GM21381 (cell line): ENCODE results near the gene DAGLA.
"Not testable (repeated sequence)": the region's sequence is repeated elsewhere in the genome, so short reads cannot be mapped to it uniquely, and the experiment has no call there.

Source experiments
- ATAC-seq: cut with Tn5 transposase; IDR thresholded peaks from one replicate; pipeline ENCODE4 v1.9.1; 2021; ENCODE audit warnings: mild to moderate bottlenecking, moderate library complexity; ENCODE audit not compliant: unreplicated experiment

Gene DAGLA

DNA sequence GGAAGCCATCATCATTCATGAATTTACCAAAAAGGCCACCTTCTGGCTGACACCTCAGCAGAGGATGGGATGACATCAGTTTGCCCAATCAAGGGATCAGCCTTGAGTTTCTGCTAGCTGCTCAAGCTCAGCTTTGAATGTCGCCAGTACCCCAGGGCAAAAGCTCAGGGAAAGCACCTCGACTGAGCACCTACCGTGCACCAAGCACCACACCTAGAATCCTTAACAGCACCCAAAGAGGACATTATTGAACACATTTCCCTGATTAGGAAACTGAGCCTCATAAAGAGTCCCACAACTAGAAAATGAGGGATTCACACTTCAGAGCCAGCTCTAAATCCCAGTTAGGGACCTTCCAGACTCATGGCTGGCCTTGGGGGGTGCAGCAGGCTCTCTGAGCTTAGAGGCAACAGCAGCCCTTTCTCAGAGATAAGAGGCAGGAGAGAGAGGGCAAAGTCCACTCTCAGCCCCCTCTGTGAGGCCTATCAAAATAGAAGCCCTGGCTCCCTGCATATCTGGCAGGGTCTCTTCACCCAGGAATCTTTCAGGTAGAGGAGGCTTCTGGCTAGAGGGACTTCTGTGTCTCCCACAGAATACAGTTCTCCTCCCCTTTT is 13.4 kb upstream of the DAGLA start:
- no peak for ATAC-seq

DNA sequence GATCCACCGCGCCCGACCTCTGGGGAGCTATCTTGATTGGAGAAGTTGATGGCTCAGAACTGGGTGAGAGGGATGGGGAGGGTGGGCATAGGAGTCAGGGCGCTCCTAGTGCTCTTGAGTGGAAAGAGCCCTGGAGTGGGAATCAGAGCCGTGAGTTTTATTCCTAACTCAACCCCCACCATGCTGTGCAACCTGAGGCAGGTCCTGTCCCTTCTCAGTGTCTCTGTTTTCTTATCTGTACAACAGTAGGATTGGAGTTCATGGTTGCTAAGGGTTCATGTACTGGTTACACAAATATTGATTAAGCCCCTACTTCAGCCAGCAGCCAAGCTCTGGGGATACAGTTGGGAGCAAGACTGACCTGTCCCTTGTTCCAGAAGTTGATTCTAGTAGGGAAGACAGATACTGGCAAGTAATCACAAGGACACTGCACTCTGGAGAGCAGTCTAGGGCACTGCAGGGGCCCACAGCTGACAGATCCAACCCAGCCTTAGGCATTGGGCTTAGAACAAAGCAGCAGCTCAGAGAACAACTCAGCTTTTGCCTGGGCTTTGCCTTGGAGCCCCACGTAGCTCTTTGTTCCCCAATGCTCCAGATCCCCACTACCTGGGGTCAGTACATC is 12.4 kb upstream of the DAGLA start:
- no peak for ATAC-seq

DNA sequence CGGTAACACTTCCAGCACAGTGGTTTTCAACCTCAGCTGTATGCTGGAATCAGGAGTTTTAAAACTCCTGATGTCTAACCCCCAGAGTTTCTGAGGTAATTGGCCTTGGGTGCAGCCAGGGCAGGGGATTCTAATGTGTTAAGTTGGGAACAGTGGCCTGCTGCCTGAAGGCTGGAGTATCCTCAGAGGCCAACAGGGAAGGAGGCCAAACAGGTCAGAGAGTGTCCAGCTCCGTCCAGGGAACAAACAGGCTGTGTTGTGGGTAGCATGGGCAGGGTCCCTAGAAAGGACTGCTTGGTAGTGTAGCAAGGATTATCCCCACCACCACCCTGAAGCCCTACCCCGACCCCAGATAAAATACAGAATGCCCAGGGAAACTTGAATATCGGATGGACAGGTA is 10.8 kb upstream of the DAGLA start:
- no peak for ATAC-seq

DNA sequence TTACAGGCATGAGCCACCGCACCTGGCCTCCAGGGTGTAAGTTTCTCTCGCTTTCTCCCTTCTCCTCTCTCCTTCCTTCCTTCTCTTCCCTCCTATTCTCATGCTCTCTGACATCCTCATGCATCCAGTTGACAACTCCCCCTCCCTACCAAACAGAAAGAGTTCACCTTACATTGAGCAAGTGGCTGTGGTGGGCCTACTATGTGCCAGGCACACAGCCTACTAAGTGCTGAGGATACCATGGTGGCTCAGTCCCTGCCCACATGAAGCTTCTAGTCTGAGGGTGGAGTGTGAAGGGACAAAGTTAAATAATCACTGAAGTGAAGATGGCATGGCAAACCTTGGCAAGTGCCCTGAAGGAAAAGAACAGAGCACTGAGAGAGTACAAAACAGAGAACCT is 9.6 kb upstream of the DAGLA start:
- no peak for ATAC-seq

DNA sequence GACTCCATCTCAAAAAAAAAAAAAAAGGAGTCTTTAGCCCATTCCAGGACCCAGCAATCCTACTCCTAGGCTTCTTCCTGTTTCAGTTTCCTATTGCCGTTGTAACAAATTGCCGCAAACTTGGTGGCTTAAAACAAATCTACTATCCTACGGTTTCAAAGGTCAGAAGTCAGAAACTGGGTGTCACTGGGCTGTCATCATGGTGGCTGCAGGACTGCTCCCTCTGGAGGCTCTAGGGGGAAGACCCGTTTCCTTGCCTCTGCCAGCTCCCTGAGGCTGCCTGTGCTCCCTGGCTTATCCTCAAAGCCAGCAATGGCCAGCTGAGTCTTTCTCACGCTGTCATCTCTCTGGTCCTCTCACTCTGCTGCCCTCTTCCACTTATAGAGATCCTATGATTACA is 8.7 kb upstream of the DAGLA start:
- no peak for ATAC-seq

DNA sequence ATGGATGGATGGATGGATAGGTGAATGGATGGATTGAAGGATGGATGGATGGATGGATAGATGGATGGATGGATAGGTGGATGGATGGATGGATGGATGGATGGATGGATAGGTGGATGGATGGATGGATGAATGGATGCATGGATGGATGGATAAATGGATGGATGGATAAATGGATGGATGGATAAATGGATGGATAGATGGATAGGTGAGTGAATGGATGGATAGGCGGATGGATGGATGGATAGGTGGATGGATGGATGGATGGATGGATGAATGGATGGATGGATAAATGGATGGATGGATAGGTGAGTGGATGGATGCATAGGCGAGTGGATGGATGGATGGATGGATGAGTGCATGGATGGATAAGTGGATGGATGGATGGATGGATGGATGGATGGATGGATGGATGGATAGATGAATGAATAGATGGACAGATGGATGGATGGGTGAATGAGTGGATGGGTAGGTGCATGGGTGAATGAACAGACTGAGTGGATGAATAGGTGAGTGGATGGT is 6.2 kb upstream of the DAGLA start:
- ATAC-seq: not testable (repeated sequence)

DNA sequence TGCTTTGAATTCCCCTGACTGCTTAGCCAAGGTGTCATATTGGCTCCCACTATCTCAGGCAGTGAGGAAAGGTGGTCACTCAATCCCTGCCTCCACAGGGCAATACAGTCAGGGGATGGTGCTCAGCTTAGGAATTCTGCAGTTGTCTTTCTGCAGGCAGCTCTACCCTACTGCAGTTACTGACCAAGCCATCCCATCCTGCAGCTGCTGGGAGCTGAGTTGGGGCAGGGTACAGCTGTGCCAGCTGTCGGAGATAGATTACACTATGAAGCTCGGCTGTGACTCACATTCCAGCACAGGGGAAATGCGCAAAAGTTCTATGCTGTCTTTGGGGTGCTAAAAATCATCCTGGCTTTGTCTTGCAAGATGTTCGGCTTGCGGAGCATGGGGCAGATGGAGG is 4.4 kb upstream of the DAGLA start:
- no peak for ATAC-seq

DNA sequence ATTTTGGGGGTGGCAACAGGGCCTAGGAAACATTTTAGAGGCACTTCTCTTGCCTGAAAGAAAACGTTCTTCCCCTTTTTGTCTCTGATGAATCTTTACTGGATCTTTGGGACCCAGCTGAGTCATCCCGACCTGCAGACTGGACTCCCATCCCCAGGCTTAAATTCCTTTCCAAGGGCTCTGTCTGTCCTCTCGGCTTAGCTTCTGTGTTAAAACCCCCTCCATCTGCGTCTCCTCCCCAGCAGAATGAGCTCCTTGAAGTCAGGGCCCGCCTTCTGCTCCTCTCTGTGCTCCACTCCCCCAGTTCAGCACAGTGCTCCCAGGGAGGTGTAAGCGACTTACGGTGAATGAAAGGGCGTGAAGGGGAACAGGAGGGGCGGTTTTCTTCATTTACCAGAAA is 895 bp upstream of the DAGLA start:
- ATAC-seq: no peak

DNA sequence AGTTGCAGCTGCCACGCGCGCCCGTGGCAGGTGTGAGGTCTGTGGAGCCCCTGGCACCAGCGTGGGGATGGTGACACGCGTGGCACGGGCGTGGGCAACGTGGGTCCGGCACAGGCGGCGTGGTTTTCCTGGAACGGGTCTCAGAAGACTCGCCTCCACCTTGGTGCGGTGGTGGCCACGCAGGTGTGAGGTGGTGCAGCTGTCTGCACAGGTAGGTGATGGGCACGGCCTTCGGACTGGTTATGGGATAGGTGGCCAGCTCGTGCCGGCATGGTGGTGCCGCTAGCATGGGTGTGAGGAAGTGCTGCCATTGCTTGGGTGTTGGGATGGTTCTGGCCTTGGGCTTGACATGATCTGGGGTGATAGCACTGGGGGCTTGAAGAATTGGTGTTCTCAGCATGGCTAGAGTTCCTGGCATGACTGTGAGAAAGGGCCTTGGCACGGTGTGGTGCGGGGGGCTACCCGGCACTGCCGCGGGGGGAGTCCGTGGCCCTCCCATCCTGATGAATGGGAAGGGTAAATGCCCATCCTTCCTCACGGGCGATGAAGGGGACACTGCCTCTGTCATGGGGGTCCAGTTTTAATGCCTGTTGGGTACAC is 531 bp downstream of the DAGLA start:
- ATAC-seq: no peak

DNA sequence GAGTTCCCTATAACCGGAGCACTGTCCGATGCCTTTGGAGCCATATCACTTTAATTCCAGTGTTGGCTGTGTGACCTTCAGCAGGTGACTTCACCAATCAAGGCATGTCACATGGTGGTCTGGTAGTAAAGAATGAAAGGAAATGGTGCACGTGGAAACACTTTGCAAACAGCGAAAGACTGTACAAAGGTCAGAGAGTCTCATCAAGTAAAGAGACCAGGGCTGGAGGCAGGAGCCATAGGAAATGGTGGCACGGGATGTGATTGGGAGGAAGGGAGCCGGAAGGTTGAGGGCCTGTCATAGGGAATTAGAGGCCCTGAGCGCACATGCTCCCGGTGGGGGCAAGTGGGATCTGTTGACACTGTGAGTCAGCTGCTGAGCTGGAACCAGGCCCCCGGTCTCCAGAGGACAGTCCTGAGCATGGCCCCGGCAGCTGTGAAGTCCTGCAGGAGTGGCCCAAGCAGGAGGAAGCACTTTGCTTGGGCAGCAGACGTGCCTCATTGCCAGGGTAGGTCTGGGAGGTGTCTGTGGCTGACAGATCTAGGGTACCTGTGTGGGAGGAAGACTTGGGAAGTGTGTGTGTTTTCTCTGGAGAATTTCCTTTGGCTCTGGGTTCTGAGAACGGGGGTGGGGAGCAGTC is 2.0 kb downstream of the DAGLA start:
- ATAC-seq: no peak

DNA sequence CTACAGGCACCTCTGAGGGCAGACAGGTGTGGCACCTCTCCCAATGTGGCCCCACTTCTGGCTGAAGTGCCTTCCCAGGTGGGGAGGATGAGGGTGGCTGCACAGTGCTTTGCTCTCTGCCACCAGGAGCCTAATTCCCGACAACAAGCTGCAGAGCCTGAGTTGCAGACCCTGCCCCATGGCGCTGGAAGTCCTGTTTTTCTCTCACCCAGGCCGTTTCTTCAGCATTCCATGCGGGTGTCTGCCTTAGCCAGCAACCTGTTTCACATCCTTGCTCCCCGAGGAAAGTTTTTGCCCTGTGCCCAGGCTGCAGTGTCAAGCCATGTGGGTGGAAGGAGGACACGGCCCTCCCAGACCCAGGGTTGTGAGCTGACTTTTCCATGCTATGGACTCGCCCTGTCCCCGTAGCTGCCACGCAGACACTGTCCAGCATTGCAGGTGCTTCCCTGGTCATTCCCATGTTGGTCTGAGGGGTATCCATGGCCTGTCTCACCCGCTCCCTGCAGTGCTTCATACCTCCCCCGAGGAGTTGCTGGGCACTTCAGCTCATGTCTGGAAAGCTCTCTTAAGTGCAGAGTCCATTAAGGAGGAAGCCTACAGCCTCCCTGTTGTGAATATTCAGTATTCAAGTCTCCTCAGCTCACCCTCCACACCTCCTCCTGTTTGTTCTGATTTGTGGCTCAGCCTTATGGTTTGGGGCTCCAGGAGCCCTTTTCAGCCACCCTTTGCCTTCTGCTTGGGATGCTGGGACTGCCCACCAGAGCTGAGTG is 2.9 kb downstream of the DAGLA start:
- ATAC-seq: no peak

DNA sequence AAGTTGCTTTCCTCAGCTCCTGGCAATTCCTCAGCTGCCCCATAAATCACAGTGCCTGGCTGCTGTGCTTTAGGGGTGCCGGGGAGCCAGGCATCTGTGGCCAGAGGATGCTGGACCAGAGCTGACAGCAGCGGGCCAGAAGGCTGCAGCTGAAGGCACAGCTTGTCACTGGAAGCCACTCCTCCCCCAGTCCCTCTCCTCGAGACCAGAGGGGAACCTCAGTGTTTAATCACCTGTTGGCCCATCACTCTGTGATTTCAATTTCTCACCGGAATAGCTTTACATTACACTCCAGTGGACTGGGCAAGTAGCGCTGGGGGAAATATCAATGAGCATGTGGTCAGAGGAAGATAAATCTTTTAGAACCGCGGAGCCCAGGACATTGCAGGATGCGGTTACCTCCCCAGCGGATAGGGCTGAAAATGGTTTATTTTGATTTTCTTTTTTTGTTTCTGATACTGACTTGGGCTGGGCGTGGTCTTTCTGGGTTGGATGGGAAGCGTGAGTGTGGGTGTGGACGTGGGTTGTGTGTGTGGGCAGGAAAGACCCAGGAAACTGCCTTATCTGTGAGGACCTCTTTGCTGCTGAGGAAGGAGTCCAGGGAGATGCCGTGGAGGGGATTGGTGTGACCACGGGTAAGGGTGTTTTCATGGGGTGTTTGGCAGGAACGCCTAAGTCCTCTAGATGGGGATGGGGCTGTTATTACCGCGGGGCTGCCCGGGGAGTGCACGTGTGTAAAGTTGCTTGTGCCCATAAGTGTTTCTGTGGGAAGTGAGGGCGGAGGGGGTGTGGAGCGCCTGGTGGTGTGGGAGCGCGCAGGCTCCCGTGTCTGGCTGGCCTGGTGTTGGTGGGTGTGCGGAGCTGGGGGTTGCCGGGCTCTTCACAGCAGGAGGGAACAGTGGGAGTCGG is 4.0 kb downstream of the DAGLA start:
- ATAC-seq: no peak

DNA sequence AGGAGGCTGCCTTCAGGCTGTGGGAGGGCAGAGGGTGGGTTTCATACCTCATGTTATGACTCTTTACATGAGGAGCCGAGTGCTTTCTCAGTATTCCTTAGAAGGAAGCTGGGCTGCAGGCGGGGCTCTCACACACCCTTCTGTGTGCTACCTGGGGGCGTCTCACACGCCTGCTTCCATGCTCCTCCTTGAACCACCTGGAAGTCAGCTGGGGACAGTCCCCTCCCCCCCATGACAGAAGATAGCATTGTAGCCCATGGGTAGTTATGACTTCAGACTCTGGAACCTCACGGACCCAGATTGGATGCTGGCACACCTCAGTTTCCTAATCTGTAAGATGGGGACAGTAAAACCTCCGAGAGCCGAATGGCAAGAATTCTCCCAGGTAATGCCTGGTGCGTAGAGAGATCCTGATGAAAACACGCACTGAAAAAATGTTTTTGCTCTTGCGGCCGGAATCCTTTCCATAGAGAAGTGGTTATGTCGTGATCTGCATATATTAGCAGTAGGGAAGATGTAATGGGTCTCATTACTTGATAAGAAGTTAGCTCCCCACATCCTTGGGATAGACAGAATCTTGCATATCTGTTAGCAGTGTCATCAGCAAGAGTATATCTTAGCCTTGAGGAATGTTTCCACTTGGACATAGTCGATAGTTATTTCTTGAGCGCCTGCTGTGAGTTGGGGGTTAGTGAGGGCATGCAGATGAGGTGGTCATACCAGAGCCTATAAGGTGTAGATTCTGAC is 4.9 kb downstream of the DAGLA start:
- no peak for ATAC-seq

DNA sequence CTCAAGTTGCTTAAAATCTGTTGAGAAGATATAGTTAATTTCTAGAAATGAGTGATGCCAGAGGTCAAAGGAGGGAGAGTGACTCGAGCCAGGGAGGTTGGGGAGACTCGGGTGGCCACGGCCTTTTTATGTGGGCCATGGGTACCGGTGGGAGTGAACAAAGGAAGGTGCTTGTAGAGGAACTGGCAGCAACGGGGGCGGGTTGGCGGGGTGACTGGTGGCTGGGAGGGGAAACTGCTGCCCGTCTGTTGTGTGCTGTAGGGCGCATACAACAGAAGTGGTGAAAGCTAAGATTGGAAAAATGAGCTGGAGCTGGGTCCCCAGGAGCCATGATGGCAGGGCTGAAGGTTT is 5.4 kb downstream of the DAGLA start:
- no peak for ATAC-seq

DNA sequence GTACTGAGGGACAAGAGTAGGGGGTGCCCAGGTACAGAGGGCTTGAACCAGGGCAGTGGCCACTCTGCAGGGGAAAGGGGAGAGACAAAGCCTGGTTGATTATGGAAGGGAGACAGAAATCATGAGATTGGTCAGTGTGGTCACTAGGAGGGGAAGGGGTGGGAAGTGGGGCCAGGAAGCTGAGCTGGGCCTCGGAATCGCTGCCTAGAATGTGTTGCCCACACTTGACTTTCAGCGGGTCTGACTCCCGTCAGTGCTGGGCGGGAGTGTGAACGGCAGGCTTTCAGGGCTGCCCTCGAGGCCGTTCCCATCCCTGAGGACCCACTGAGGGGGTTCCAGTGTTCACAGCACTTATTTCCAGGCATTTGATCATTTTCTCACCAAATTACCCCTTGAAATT is 5.9 kb downstream of the DAGLA start:
- ATAC-seq: no peak

DNA sequence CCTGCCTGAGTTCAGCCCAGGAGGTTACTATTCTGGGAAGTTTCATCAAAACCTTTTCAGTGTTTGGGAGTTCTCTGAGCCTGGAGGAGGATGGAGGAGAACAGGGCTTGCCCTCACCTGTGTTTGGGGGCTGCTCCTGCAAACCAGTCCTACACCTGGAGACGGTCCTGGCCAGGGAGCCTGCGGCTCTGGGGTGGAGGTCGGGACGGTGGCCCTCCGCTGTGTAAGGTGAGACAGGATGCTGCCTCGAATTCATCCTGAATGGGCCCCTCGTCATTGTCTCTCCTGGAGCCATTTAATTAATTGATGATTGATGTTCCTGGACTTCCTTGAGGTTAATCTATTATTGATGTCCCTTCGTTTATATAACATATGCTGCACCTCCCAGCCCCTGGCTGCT is 6.3 kb downstream of the DAGLA start:
- no peak for ATAC-seq

DNA sequence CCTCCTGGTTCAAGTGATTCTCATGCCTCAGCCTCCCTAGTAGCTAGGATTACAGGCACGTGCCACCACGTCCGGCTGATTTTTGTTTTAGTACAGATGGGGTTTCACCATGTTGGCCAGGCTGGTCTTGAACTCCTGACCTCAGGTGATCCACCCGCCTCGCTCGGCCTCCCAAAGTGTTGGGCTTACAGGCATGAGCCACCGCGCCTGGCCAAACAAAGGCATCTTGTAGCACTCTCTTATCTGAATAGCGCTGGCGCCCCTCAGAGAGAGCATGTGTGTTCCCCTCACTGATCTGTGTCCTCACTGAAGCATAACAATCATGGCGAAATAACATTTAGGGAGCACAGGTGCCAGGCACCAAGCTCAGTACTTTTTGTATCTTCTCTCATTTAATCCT is 7.2 kb downstream of the DAGLA start:
- ATAC-seq: no peak

DNA sequence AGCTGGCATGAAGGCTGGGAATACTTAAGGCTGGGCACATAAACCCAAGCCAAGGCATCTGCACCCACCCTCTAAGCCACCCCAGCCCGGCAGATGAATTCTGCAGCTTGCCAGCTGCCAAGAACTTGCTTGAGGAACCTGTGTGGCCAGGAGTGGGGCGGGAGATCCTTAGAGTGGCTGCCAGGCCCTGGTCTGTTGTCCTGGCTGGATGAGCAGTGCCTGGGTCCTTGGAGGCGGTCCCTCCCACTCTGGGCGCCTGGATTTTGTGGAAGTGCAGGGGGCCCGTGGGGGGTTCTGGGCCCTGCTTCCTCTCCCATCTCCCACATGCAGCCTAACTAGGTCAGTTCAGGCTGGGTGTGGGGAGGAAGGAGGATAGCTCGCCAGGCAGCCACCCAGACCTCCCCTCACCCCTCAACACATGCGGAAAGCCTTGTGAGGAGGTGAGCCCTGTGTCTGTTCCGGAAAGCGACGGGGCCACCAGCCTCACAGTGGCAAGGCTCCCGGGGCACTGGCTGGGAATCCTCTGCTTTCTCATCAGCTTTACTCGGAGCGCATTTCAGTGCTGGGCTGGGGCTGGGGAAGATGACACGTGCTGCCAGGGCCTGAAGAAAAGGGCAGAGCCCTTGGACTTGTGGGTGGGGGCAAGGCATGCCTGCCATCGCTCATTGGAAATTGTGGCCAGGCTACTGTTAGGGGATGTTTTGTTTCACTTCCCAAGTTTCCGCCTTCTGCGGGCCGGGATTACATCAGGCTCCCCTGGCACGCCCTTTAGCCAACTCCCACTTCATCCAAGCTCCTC is 8.4 kb downstream of the DAGLA start:
- ATAC-seq: no peak

DNA sequence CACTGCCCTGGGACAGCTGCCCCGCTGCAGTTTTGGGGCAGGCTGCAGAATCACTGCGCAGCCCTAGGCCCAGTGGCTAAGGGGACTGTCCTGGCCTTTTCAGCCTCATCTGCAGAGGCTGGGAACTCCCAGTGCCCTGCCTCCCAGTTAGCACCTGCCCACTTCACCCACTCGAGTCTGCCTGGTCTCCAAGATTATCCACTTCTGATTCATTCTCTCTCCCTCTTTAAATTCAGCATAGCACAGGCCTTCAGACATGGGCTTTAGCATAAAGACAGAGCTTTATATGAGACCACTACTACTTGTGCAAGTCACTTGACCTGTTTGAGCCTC is 8.9 kb downstream of the DAGLA start:
- ATAC-seq: no peak
